Measurements from ENCODE around the gene POMP. TPM values are rescaled to one million over a fixed set of nuclear protein-coding genes. Genes with fewer than 3 reads are reported as not detected.

Gene POMP
- total RNA-seq, 4 donors from 2014 or later = 23.8 to 43.4 (median 40.3) TPM

DNA sequence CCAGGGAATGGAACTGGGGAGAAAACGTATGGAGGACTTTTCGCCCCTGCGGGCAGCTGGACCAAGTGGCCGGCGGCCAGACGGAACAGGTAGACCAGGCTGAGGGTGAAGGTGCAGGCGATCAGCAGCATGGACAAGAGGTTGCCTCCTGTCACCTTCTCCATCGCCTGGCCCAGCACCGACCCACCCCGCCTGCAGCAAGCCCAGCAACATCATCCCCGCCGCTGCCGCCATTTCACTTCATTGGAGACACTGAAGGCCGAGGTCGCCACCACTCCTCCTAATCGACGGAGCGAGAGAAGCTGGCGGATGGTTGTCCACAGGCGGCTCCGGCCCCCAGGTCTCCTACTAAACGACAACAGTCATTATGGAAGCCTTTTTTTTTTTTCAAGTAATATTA, 64.9 kb downstream of the POMP start:
- no peak for TF ChIP-seq POLR2A (IDR thresholded peaks at IDR 0.05)
- TF ChIP-seq, protein P1, sequence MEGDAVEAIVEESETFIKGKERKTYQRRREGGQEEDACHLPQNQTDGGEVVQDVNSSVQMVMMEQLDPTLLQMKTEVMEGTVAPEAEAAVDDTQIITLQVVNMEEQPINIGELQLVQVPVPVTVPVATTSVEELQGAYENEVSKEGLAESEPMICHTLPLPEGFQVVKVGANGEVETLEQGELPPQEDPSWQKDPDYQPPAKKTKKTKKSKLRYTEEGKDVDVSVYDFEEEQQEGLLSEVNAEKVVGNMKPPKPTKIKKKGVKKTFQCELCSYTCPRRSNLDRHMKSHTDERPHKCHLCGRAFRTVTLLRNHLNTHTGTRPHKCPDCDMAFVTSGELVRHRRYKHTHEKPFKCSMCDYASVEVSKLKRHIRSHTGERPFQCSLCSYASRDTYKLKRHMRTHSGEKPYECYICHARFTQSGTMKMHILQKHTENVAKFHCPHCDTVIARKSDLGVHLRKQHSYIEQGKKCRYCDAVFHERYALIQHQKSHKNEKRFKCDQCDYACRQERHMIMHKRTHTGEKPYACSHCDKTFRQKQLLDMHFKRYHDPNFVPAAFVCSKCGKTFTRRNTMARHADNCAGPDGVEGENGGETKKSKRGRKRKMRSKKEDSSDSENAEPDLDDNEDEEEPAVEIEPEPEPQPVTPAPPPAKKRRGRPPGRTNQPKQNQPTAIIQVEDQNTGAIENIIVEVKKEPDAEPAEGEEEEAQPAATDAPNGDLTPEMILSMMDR (IDR thresholded peaks at IDR 0.05) = no peak
- intact Hi-C loops (cut with DNase I; ENCODE audit: low total_unique reads) = no loop called here
- no peak overlapping the region for H3K4me3 ChIP-seq (ENCODE audit: low read depth, poor library complexity, severe bottlenecking)
- no peak for DNase-seq (ENCODE audit: low spot score in 2 of 2)
- WGBS, 2 donors = 92 to 94% methylated on average over 22 of the region's 22 CpGs

DNA sequence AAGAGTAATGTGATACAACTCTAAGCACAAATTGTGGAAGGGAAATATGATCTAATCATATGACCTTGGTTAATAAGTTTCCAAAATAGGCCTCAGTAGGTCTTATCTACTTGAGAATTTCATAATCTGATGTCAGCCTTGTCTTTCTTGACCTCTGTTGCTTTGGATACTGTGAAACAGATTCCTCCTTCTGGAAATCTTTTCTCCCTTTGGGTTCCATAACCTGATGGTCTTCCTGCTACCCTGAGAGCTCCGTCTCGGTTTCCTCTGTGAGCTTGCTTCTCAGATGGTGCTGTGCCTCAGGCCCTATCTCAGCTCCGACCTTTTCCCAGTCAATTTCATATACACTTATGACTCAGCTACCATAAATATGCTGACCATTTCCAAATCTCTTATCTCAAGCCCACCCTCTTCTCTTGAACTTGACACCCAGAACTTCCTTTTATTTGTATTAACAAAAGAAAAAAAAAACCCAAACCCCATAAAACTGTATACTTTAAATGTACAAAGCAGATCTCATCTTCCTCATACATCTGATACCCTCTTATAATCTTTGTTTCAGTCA, 66.2 kb downstream of the POMP start:
- no peak overlapping the region for H3K4me3 ChIP-seq (ENCODE audit: low read depth, poor library complexity, severe bottlenecking)
- WGBS, 2 donors = 81 to 85% methylated on average over 3 of the region's 3 CpGs
- TF ChIP-seq POLR2A (IDR thresholded peaks at IDR 0.05) = no peak
- TF ChIP-seq, protein P1 (IDR thresholded peaks at IDR 0.05) = no peak
- intact Hi-C loops (cut with DNase I; ENCODE audit: low total_unique reads) = no loop called here
- no peak for DNase-seq (ENCODE audit: low spot score in 2 of 2)

Other genes with a start within 250 kb of the POMP start
- 10 to 100 TPM in 2 of 4 donors, 1 to 10 TPM in 2; 5.3 to 16.3 (median 9.7) TPM for gene FLT1, start 164.0 kb upstream of the POMP start, total RNA-seq
- 10 to 100 TPM in 2 of 4 donors, 1 to 10 TPM in 2; 5.4 to 16.5 (median 9.3) TPM for gene SLC46A3, start 59.8 kb downstream of the POMP start, total RNA-seq
- gene MTUS2, start 161.2 kb downstream of the POMP start, total RNA-seq = 1 to 10 TPM in 1 of 4 donors, under 1 TPM in 1, not detected in 2; 0.13 to 1.9 TPM